ENCODE data around the gene CHSY3. TPM values are rescaled to one million over a fixed set of nuclear protein-coding genes. Genes with fewer than 3 reads are reported as not detected.

The CHSY3 gene
- total RNA-seq, 5 donors from 2014 or later (not counting 1 experiment from before 2014, with no cell fraction given), result not detected

DNA sequence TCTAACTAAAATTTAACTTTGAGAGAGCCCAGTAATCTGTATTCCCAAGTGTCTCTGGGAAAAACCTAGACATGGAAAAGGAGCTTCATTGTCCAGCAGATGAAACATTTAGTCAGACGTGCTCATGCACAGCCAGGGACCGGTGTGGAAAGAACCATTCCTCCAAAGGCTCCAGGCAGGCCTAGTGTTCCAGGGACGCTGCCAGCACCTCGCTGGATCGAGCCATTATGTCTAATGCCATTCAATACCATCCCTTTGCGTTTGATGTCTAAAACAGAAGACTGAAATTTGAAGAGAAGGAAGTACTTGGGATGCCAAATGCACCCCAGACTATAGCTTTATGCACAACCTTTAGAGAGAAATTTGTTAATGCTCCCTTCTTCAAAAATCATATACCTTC lies 1.4 kb upstream of the CHSY3 start:
- no peaks in the 10 kb centered on the region for H3K36me3 ChIP-seq (ENCODE audit: control insufficient read depth in 2 of 2, extremely low read depth in 1 of 2, insufficient read depth in 1 of 2, low read length in 1 of 2)
- peak overlapping the region in 1 of 3 donors; percentile 86 for H3K4me3 Mint-ChIP-seq
- peaks cover 30 to 37% of the 10 kb centered on the region in 2 donors for H3K27me3 Mint-ChIP-seq
- no peak overlapping the region for H3K27ac Mint-ChIP-seq
- H3K4me1 ChIP-seq (ENCODE audit: control insufficient read depth in 1 of 2, extremely low read depth in 1 of 2, insufficient read depth in 2 of 2, low read length in 2 of 2), result peaks cover 4 to 19% of the 10 kb centered on the region in 2 experiments
- peaks cover 10 to 26% of the 10 kb centered on the region in 2 experiments for H3K27me3 ChIP-seq (replicated peaks in 1 of 2; ENCODE audit: control insufficient read depth in 2 of 2, extremely low read depth in 1 of 2, insufficient read depth in 2 of 2, low read length in 1 of 2)
- no peak for DNase-seq
- H3K36me3 Mint-ChIP-seq, result no peaks in the 10 kb centered on the region
- POLR2A ChIA-PET, result no interaction called here
- ATAC-seq (replicated peaks in 1 of 4), result no peak
- no peak overlapping the region for H3K27ac ChIP-seq (ENCODE audit: low read length)
- 100% methylated on average over 2 of the region's 6 CpGs for WGBS (ENCODE audit: insufficient coverage)
- CTCF ChIA-PET, result interaction anchor here in 1 of 2 donors (1.4 kb wide), 1 partner anchor 19 kb away, joined by 3 read pairs; no protein-coding TSS in a partner anchor
- H3K9me3 ChIP-seq, result no peaks in the 10 kb centered on the region
- H3K9me3 Mint-ChIP-seq, result no peaks in the 10 kb centered on the region
- peaks cover 13 to 19% (median 14%) of the 10 kb centered on the region in 3 donors for H3K4me1 Mint-ChIP-seq
- H3K4me3 ChIP-seq (ENCODE audit: control insufficient read depth in 1 of 2, extremely low read depth in 1 of 2, low read length in 1 of 2), result no peak overlapping the region

DNA sequence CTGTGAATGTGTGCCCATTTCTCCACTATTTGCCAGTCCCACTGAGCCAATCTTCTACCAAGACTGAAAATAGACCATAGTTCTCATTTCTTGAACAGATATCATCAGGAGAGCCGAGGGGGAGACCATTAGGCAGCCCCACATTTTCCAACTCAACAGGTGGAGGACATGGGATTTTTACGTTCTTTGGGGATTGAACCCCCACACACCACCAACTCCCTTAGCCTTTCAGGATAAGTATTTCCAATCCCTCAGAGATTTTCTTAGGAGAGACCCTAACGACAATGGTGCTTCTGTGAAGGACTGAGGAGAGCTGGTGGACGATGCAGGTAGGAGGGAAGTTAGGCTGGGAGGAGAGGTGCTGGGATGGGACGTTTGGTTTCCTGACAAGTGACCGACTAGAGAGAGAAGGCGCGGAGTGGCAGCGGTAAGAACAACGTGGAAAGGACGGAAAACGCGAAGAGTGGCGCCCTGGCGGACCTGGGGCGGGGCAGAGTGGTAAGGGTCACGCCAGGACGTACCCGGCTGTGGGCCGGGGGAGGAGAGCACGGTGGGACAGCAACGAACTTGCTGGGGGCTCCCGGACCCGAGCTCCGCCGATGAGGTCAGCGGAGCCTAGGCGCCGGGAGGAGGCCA lies 681 bp upstream of the CHSY3 start:
- Mint-ChIP-seq H3K27ac (peak overlapping the region in 1 of 2 donors; percentile 9), H3K36me3 (no peaks in the 10 kb centered on the region), H3K9me3 (no peaks in the 10 kb centered on the region), H3K27me3 (peaks cover 35 to 42% of the 10 kb centered on the region in 2 donors), H3K4me1 (peaks cover 13 to 19% (median 14%) of the 10 kb centered on the region in 3 donors), H3K4me3 (peak overlapping the region; percentile 73 to 86 (median 77))
- ATAC-seq (replicated peaks in 1 of 4), result no peak
- Histone ChIP-seq H3K9me3 (no peaks in the 10 kb centered on the region), H3K4me1 (ENCODE audit: control insufficient read depth in 1 of 2, extremely low read depth in 1 of 2, insufficient read depth in 2 of 2, low read length in 2 of 2) (peaks cover 4 to 19% of the 10 kb centered on the region in 2 experiments), H3K27ac (ENCODE audit: low read length) (no peak overlapping the region), H3K27me3 (replicated peaks in 1 of 2; ENCODE audit: control insufficient read depth in 2 of 2, extremely low read depth in 1 of 2, insufficient read depth in 2 of 2, low read length in 1 of 2) (peaks cover 10 to 26% of the 10 kb centered on the region in 2 experiments), H3K36me3 (ENCODE audit: control insufficient read depth in 2 of 2, extremely low read depth in 1 of 2, insufficient read depth in 1 of 2, low read length in 1 of 2) (no peaks in the 10 kb centered on the region), H3K4me3 (ENCODE audit: control insufficient read depth in 1 of 2, extremely low read depth in 1 of 2, low read length in 1 of 2) (peak overlapping the region in 1 of 2 donors; percentile 38)
- CTCF ChIA-PET, result interaction anchor here in 1 of 2 donors (1.4 kb wide), 1 partner anchor 19 kb away, joined by 3 read pairs; no protein-coding TSS in a partner anchor
- WGBS (ENCODE audit: insufficient coverage), result 13% methylated on average over 26 of the region's 29 CpGs
- POLR2A ChIA-PET, result no interaction called here
- no peak for DNase-seq

- no peak for DNase-seq
- POLR2A ChIA-PET, result no interaction called here
- H3K4me3 Mint-ChIP-seq, result peak overlapping the region in 2 of 3 donors; percentile 71 to 86
- Histone ChIP-seq H3K4me1 (ENCODE audit: control insufficient read depth in 1 of 2, extremely low read depth in 1 of 2, insufficient read depth in 2 of 2, low read length in 2 of 2) (peaks cover 4 to 19% of the 10 kb centered on the region in 2 experiments), H3K9me3 (no peaks in the 10 kb centered on the region), H3K4me3 (ENCODE audit: control insufficient read depth in 1 of 2, extremely low read depth in 1 of 2, low read length in 1 of 2) (peak overlapping the region in 1 of 2 donors; percentile 57), H3K27ac (ENCODE audit: low read length) (no peak overlapping the region), H3K27me3 (replicated peaks in 1 of 2; ENCODE audit: control insufficient read depth in 2 of 2, extremely low read depth in 1 of 2, insufficient read depth in 2 of 2, low read length in 1 of 2) (peaks cover 10 to 26% of the 10 kb centered on the region in 2 experiments), H3K36me3 (ENCODE audit: control insufficient read depth in 2 of 2, extremely low read depth in 1 of 2, insufficient read depth in 1 of 2, low read length in 1 of 2) (no peaks in the 10 kb centered on the region)
- no peaks in the 10 kb centered on the region for H3K36me3 Mint-ChIP-seq
- H3K4me1 Mint-ChIP-seq, result peaks cover 13 to 19% (median 14%) of the 10 kb centered on the region in 3 donors
- no peaks in the 10 kb centered on the region for H3K9me3 Mint-ChIP-seq
- CTCF ChIA-PET, result no interaction called here
- peaks cover 35 to 42% of the 10 kb centered on the region in 2 donors for H3K27me3 Mint-ChIP-seq
- H3K27ac Mint-ChIP-seq, result no peak overlapping the region
- peak in 3 of 4 experiments; percentile 35 to 50 (median 44) for ATAC-seq (replicated peaks in 1 of 4)
- 3% methylated on average over 105 of the region's 105 CpGs for WGBS (ENCODE audit: insufficient coverage)
Observed at GRCh38 chr5:129904667-129905472, 605 bp downstream of the CHSY3 start.

GRCh38 chr5:129905473-129906176 lies 1.4 kb downstream of the CHSY3 start:
- Mint-ChIP-seq H3K9me3 (no peaks in the 10 kb centered on the region), H3K27me3 (peaks cover 35 to 42% of the 10 kb centered on the region in 2 donors), H3K4me1 (peaks cover 13 to 19% (median 14%) of the 10 kb centered on the region in 3 donors), H3K4me3 (peak overlapping the region; percentile 66 to 86 (median 74)), H3K36me3 (no peaks in the 10 kb centered on the region), H3K27ac (no peak overlapping the region)
- 3% methylated on average over 34 of the region's 37 CpGs for WGBS (ENCODE audit: insufficient coverage)
- H3K36me3 ChIP-seq (ENCODE audit: control insufficient read depth in 2 of 2, extremely low read depth in 1 of 2, insufficient read depth in 1 of 2, low read length in 1 of 2), result no peaks in the 10 kb centered on the region
- H3K4me3 ChIP-seq (ENCODE audit: control insufficient read depth in 1 of 2, extremely low read depth in 1 of 2, low read length in 1 of 2), result peak overlapping the region in 1 of 2 donors; percentile 57
- ATAC-seq (replicated peaks in 1 of 4) (peak in 1 of 4 experiments; percentile 19), DNase-seq (no peak)
- H3K27ac ChIP-seq (ENCODE audit: low read length), result no peak overlapping the region
- peaks cover 10 to 26% of the 10 kb centered on the region in 2 experiments for H3K27me3 ChIP-seq (replicated peaks in 1 of 2; ENCODE audit: control insufficient read depth in 2 of 2, extremely low read depth in 1 of 2, insufficient read depth in 2 of 2, low read length in 1 of 2)
- peaks cover 4 to 19% of the 10 kb centered on the region in 2 experiments for H3K4me1 ChIP-seq (ENCODE audit: control insufficient read depth in 1 of 2, extremely low read depth in 1 of 2, insufficient read depth in 2 of 2, low read length in 2 of 2)
- POLR2A ChIA-PET, result no interaction called here
- CTCF ChIA-PET, result no interaction called here
- no peaks in the 10 kb centered on the region for H3K9me3 ChIP-seq

DNA sequence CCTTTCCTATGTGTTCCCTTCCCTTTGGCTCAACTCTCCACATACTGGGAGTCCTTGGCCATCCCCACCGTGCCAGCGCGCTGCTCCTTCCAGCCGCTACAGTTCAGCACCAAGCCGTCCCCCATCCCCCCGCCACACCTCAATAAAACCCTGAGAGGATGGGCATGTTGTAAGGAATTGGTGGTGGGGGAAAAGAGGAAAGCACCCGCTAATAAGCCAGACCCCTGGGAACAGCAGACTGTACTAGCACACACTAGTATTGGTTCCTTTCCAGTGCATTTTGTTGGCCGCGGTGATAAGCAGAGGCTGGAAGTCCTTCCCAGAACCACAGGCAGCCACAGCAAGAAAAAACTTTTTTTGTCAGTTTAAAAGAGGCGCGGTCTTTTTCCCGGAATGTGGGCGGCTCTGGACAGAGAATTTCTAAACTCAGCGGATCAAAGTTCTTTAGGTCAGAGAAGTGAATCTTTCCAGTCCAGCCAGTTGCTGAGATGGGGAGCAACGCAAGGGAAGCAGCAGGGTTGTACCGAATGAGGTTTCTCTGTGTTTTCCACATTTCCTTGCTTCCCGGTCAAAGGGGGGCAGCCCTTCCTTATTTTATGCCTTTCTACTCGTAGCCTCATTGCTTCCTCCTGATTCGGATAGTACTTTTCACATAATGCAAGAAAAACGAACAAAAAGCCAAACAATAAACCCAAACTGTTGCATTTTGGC lies 2.1 kb downstream of the CHSY3 start:
- Histone ChIP-seq H3K9me3 (no peaks in the 10 kb centered on the region), H3K27ac (ENCODE audit: low read length) (no peak overlapping the region), H3K4me1 (ENCODE audit: control insufficient read depth in 1 of 2, extremely low read depth in 1 of 2, insufficient read depth in 2 of 2, low read length in 2 of 2) (peaks cover 4 to 19% of the 10 kb centered on the region in 2 experiments), H3K27me3 (replicated peaks in 1 of 2; ENCODE audit: control insufficient read depth in 2 of 2, extremely low read depth in 1 of 2, insufficient read depth in 2 of 2, low read length in 1 of 2) (peaks cover 10 to 26% of the 10 kb centered on the region in 2 experiments), H3K36me3 (ENCODE audit: control insufficient read depth in 2 of 2, extremely low read depth in 1 of 2, insufficient read depth in 1 of 2, low read length in 1 of 2) (no peaks in the 10 kb centered on the region), H3K4me3 (ENCODE audit: control insufficient read depth in 1 of 2, extremely low read depth in 1 of 2, low read length in 1 of 2) (peak overlapping the region in 1 of 2 donors; percentile 8)
- Mint-ChIP-seq H3K27ac (no peak overlapping the region), H3K4me3 (peak overlapping the region; percentile 66 to 86 (median 74)), H3K4me1 (peaks cover 13 to 19% (median 14%) of the 10 kb centered on the region in 3 donors), H3K27me3 (peaks cover 33 to 40% of the 10 kb centered on the region in 2 donors), H3K36me3 (no peaks in the 10 kb centered on the region), H3K9me3 (no peaks in the 10 kb centered on the region)
- ATAC-seq (replicated peaks in 1 of 4), result no peak
- POLR2A ChIA-PET, result no interaction called here
- no peak for DNase-seq
- CTCF ChIA-PET, result no interaction called here
- 40% methylated on average over 8 of the region's 20 CpGs for WGBS (ENCODE audit: insufficient coverage)
